Caco-2 (cell line): Measurements from ENCODE around the gene TMEM9. TPM values are rescaled to one million over a fixed set of nuclear protein-coding genes. Genes with fewer than 3 reads are reported as not detected.

Source experiments
- BruUV-seq: library from RNA; stranded (reverse); fragments of 400-500 nt; replicated peaks from 2 replicates; lab custom pipeline; 2021; lab: Mats Ljungman, UMichigan
- CTCF ChIA-PET: fragments of 300-600 bp; sonication (Branson Sonifier 250); formaldehyde crosslinking; loops from one replicate; lab custom pipeline; 2022; ENCODE audit warnings: antibody characterized with exemption; lab: Charles Lee
- POLR2A ChIA-PET: fragments of 300-600 bp; sonication (Branson Sonifier 250); formaldehyde crosslinking; loops from one replicate; lab custom pipeline; 2022; ENCODE audit warnings: antibody characterized with exemption; lab: Charles Lee
- DNase-seq, 2 experiments: peaks; one replicate each; pipeline versions ENCODE4 v3.0.0 to v3.0.0-alpha.2; 2020 to 2022
- H3K27me3 ChIP-seq: replicated peaks from 2 replicates; pipeline ENCODE4 v1.6.0; 2011; ENCODE audit warnings: low read length; ENCODE audit not compliant: control insufficient read depth, insufficient read depth
- H3K36me3 ChIP-seq: 2 replicates; pipeline ENCODE4 v1.5.1; 2011; ENCODE audit warnings: low read length; ENCODE audit not compliant: control insufficient read depth, insufficient read depth
- H3K4me1 ChIP-seq: fragments of 250-450 bp; sonication (Bioruptor Pico); 2 replicates; pipeline ENCODE4 v1.5.1; 2020; ENCODE audit warnings: mild to moderate bottlenecking
- H3K4me3 ChIP-seq: 2 replicates; pipeline ENCODE4 v1.5.1; 2011; ENCODE audit warnings: low read depth, mild to moderate bottlenecking, control low read depth, low read length
- H3K9me3 ChIP-seq: fragments of 250-450 bp; sonication (Bioruptor Pico); 2 replicates; pipeline ENCODE4 v1.5.1; 2020; ENCODE audit warnings: mild to moderate bottlenecking, moderate library complexity
- H3K27ac Mint-ChIP-seq: one replicate; pipeline ENCODE4 v1.8.0; 2022; ENCODE audit warnings: mixed read lengths; ENCODE audit not compliant: unreplicated experiment
- H3K27me3 Mint-ChIP-seq: one replicate; pipeline ENCODE4 v1.8.0; 2022; ENCODE audit warnings: mixed read lengths; ENCODE audit not compliant: insufficient read depth, unreplicated experiment
- H3K36me3 Mint-ChIP-seq: one replicate; pipeline ENCODE4 v1.8.0; 2022; ENCODE audit warnings: mild to moderate bottlenecking, mixed read lengths; ENCODE audit not compliant: insufficient read depth, unreplicated experiment
- H3K4me1 Mint-ChIP-seq: one replicate; pipeline ENCODE4 v1.8.0; 2022; ENCODE audit warnings: low read depth, mixed read lengths; ENCODE audit not compliant: unreplicated experiment
- H3K4me3 Mint-ChIP-seq: one replicate; pipeline ENCODE4 v1.8.0; 2022; ENCODE audit warnings: mild to moderate bottlenecking, moderate library complexity, mixed read lengths; ENCODE audit not compliant: unreplicated experiment
- H3K9me3 Mint-ChIP-seq: one replicate; pipeline ENCODE4 v1.8.0; 2022; ENCODE audit warnings: mixed read lengths; ENCODE audit not compliant: unreplicated experiment
- intact Hi-C: fragments of 100-400 bp; cut with micrococcal nuclease; formaldehyde crosslinking; loops from one replicate; pipeline ENCODE4 v1.10.0; 2022; ENCODE audit not compliant: unreplicated experiment
- total RNA-seq: library from RNA; stranded (reverse); gene quantifications from 2 replicates; pipeline ENCODE4 v1.2.3, GENCODE V29; 2022
- TF ChIP-seq, protein P1 (sequence below), 2 experiments: fragments of 200-600 bp in 1 of 2; IDR thresholded peaks; 1 replicate in 1 of 2; 2 replicates in 1 of 2; pipeline versions ENCODE4 v1.5.1 to v1.8.0; 2011 to 2022; ENCODE audit warnings: antibody characterized with exemption in 1 of 2, control low read depth in 1 of 2, inconsistent platforms in 1 of 2, low read depth in 1 of 2, low read length in 1 of 2, mild to moderate bottlenecking in 1 of 2, moderate library complexity in 1 of 2; ENCODE audit not compliant: insufficient read depth in 1 of 2, severe bottlenecking in 1 of 2, unreplicated experiment in 1 of 2

The TMEM9 gene
- total RNA-seq, 1 experiment from 2014 or later: 125 TPM

DNA sequence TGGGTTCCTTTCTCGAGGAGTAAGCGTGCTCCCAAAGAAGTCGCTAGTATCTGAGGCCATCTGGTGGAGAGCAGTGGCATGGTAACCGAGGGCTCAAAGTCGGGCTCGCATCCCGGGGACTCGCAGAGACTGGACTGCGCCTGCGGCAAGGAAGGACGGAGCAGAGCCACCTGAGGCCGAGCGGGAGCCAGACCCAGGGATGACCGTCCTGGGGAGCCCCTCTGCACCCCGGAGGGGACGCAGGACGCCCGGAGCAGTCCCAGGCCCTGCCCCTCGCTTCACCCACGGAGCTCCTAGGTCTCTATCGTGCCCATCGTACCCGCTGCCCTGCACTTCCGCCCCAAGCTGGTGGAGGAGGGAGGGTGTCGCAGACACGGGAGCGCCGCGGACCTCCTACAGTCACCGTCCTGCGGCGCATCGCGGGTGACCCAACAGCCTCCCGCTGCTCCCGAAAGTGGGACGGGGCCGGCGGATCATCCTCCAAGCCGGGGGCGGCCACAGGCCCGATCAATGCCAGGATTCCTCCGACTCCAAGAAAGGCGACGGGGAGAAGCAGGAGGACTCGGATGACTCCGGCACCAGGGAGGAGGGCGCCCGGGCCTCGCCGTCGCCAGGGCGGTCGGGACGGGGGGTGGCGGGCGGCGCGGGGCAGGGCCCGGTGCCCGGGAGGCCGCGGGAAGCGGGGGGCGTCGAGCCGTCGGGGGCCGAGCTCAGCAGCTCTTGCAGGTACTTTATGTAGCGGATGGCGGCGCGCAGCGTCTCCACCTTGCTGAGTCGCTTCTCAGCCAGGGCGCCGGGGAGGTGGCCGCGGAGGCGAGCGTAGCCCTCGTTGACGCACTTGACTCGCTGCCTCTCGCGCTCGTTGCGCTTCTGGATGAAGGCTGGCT lies 39.8 kb downstream of the TMEM9 start:
- ChIA-PET CTCF (interaction anchor here (0.6 to 1.5 kb wide), 10 partner anchors 29 to 556 kb away, joined by 3 to 15 read pairs (median 4); no protein-coding TSS in a partner anchor), POLR2A (interaction anchor here (0.8 kb wide), 1 partner anchor 23 kb away, joined by 7 read pairs; no protein-coding TSS in a partner anchor)
- H3K27ac Mint-ChIP-seq: no peak overlapping the region
- intact Hi-C loops: loop anchor here (1.0 to 5.0 kb wide), 5 partner anchors 24 to 222 kb away; partner anchors contain the start of gene INAVA
- H3K9me3 ChIP-seq: no peaks in the 10 kb centered on the region
- TF ChIP-seq, protein P1, sequence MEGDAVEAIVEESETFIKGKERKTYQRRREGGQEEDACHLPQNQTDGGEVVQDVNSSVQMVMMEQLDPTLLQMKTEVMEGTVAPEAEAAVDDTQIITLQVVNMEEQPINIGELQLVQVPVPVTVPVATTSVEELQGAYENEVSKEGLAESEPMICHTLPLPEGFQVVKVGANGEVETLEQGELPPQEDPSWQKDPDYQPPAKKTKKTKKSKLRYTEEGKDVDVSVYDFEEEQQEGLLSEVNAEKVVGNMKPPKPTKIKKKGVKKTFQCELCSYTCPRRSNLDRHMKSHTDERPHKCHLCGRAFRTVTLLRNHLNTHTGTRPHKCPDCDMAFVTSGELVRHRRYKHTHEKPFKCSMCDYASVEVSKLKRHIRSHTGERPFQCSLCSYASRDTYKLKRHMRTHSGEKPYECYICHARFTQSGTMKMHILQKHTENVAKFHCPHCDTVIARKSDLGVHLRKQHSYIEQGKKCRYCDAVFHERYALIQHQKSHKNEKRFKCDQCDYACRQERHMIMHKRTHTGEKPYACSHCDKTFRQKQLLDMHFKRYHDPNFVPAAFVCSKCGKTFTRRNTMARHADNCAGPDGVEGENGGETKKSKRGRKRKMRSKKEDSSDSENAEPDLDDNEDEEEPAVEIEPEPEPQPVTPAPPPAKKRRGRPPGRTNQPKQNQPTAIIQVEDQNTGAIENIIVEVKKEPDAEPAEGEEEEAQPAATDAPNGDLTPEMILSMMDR (IDR thresholded peaks at IDR 0.05; ENCODE audit: insufficient read depth in 1 of 2, low read depth in 1 of 2, low read length in 1 of 2, severe bottlenecking in 1 of 2, unreplicated experiment in 1 of 2): peak; percentile 85 to 90
- no peaks in the 10 kb centered on the region for H3K36me3 Mint-ChIP-seq
- H3K4me3 Mint-ChIP-seq: peak overlapping the region; percentile 24
- no peaks in the 10 kb centered on the region for H3K27me3 Mint-ChIP-seq
- no peaks in the 10 kb centered on the region for H3K27me3 ChIP-seq
- H3K4me1 ChIP-seq: 0 out of 2 replicates have a peak, but pooled peaks cover 9% of the 10 kb centered on the region
- BruUV-seq: no TSS peak
- H3K36me3 ChIP-seq: no peaks in the 10 kb centered on the region
- DNase-seq: peak; percentile 86 to 87
- peaks cover 15% of the 10 kb centered on the region for H3K4me1 Mint-ChIP-seq
- H3K4me3 ChIP-seq: no peak overlapping the region
- H3K9me3 Mint-ChIP-seq: no peaks in the 10 kb centered on the region

DNA sequence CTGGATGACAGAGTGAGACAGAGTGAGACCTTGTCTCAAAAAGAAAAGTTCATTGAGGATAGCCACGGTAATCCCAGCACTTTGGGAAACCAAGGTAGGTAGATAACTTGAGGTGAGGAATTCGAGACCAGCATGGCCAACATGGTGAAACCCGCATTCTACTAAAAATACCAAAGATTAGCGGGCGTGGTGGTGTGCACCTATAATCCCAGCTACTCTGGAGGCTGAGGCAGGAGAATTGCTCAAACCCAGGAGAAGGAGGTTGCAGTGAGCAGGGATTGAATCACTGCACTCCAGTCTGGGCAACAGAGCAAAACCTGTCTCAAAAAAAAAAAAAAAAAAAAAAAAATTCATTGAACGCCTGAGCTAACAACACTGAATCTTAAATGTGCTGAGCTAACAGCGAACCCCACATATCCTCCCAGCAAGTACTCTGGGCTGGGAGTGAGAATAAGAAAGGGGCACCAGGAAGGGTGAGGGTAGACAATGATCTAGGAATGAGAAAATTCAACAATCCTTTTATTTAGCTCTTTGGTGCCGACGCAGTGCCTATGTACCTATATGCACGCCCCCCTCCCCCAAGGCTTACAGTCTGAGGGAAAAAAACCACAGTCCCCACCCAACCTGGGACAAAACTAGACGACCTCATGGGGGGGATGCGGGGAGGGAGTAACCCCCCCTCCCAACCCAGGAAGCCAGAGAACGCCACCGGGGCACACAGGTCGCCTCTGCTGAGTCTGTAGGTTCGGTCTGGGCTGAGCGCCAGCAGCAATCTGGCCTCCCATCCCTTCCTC lies 40.6 kb downstream of the TMEM9 start:
- peak overlapping the region; percentile 10 for H3K4me3 ChIP-seq
- POLR2A ChIA-PET: interaction anchor here (0.8 kb wide), 1 partner anchor 22 kb away, joined by 7 read pairs; no protein-coding TSS in a partner anchor

More for the DNA sequence above, 40.6 kb downstream of the TMEM9 start:
- Mint-ChIP-seq H3K27me3 (no peaks in the 10 kb centered on the region), H3K4me3 (peak overlapping the region; percentile 24), H3K27ac (no peak overlapping the region), H3K4me1 (peaks cover 15% of the 10 kb centered on the region), H3K9me3 (no peaks in the 10 kb centered on the region), H3K36me3 (no peaks in the 10 kb centered on the region)
- H3K36me3 ChIP-seq: no peaks in the 10 kb centered on the region
- intact Hi-C loops: loop anchor here (1.0 to 5.0 kb wide), 5 partner anchors 23 to 221 kb away; partner anchors contain the start of gene INAVA
- 0 out of 2 replicates have a peak, but pooled peaks cover 9% of the 10 kb centered on the region for H3K4me1 ChIP-seq
- no peaks in the 10 kb centered on the region for H3K27me3 ChIP-seq
- CTCF ChIA-PET: interaction anchor here (0.6 to 1.5 kb wide), 14 partner anchors 17 to 555 kb away, joined by 3 to 15 read pairs (median 4); no protein-coding TSS in a partner anchor
- TF ChIP-seq, protein P1 (IDR thresholded peaks at IDR 0.05; ENCODE audit: insufficient read depth in 1 of 2, low read depth in 1 of 2, low read length in 1 of 2, severe bottlenecking in 1 of 2, unreplicated experiment in 1 of 2): no peak
- no peak for DNase-seq
- no TSS peak for BruUV-seq
- H3K9me3 ChIP-seq: no peaks in the 10 kb centered on the region
